ENCODE results near the gene CACNA2D3.

Gene CACNA2D3

GRCh38 chr3:54935869-54936268 is 813.5 kb downstream of the CACNA2D3 start:
- in situ Hi-C loops (cut with HindIII; ENCODE audit: low pct_ligation_motif_present, low pct_unique_long_range_greater_than_20kb, low sequenced_read_pairs), result no loop called here
- no peak for DNase-seq

- no peak for DNase-seq
- in situ Hi-C loops (cut with HindIII; ENCODE audit: low pct_ligation_motif_present, low pct_unique_long_range_greater_than_20kb, low sequenced_read_pairs), result no loop called here
Measured at GRCh38 chr3:54936561-54936960, 814.2 kb downstream of the CACNA2D3 start.

- no peak for DNase-seq
- in situ Hi-C loops (cut with HindIII; ENCODE audit: low pct_ligation_motif_present, low pct_unique_long_range_greater_than_20kb, low sequenced_read_pairs), result no loop called here
Measured at GRCh38 chr3:54939557-54940300, 817.4 kb downstream of the CACNA2D3 start.

DNA sequence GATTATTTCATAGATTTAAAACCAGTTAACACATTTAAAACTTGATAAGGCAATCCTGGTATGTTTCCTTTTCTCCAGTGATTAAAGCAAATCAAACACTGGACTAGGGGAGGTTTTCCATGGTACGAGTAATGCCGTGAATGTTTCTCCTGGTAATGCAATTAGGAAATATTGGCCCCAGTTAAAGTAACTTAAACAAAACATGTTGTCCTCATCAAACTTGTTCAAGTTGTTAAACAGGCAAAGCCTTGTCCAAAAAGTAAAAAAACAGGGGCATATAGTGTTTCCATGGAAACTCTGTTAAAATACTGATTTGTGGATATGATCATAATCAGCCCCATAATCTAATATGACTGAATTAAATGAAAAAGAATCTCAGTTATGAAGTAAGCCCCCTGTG is 818.6 kb downstream of the CACNA2D3 start:
- DNase-seq, result no peak
- in situ Hi-C loops (cut with HindIII; ENCODE audit: low pct_ligation_motif_present, low pct_unique_long_range_greater_than_20kb, low sequenced_read_pairs), result no loop called here

GRCh38 chr3:54941690-54942362 is 819.5 kb downstream of the CACNA2D3 start:
- in situ Hi-C loops (cut with HindIII; ENCODE audit: low pct_ligation_motif_present, low pct_unique_long_range_greater_than_20kb, low sequenced_read_pairs), result no loop called here
- DNase-seq, result no peak

DNA sequence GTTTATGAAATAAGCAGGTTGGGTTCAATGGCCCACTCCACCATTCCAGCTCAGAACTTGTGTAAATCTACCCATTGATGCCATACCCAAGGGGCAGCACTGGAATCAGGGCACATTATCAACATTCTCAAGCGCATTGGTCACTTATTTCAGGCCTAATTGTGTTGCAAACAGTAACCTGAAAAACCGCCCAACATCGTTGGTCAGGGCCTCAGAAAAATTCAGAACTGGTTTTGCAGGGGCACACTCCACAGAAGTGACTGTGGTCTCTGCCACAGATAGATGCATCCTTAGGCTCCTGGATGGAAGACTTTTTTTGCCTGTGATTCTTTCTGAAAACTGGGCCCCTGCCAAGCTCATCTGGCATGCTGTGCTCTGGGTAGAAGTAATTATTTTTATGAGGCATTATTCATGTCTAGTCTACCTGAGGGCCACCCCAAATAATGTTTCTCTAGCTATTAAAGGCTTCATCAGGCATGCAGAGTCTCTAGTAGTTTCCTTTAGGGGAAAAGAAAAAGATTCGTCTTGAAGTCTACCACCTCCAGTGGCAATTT is 827.2 kb downstream of the CACNA2D3 start:
- no peak for DNase-seq
- in situ Hi-C loops (cut with HindIII; ENCODE audit: low pct_ligation_motif_present, low pct_unique_long_range_greater_than_20kb, low sequenced_read_pairs), result no loop called here

GRCh38 chr3:54950391-54951003 is 828.1 kb downstream of the CACNA2D3 start:
- in situ Hi-C loops (cut with HindIII; ENCODE audit: low pct_ligation_motif_present, low pct_unique_long_range_greater_than_20kb, low sequenced_read_pairs), result no loop called here
- DNase-seq, result no peak

- peak; percentile 75 for DNase-seq
Measured at GRCh38 chr3:54951405-54951804, 829.1 kb downstream of the CACNA2D3 start.

DNA sequence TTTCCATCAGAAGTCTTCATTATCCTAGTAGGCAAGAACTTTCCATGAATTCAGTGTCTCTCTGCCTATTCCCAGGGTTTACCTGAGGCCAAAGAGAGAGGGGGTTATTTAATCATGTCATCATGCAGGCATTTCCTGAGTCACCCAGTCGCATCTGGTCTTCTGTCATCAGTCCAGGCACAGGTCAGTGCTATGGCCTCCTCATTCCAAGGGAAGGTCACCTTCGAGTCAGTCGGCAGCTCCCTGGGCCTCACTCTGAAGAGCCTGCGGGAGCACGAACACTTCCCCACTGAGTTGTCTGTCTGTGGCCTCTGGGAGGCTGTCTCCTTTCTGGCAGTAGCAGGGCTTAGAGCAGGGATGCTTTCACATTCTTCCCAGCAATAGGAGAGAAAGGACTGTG is 831.7 kb downstream of the CACNA2D3 start:
- in situ Hi-C loops (cut with HindIII; ENCODE audit: low pct_ligation_motif_present, low pct_unique_long_range_greater_than_20kb, low sequenced_read_pairs), result no loop called here
- DNase-seq, result peak; percentile 34

More at GRCh38 chr3:54951405-54951804, 829.1 kb downstream of the CACNA2D3 start:
- in situ Hi-C loops (cut with HindIII; ENCODE audit: low pct_ligation_motif_present, low pct_unique_long_range_greater_than_20kb, low sequenced_read_pairs), result no loop called here

GRCh38 chr3:54954521-54954920 is 832.2 kb downstream of the CACNA2D3 start:
- in situ Hi-C loops (cut with HindIII; ENCODE audit: low pct_ligation_motif_present, low pct_unique_long_range_greater_than_20kb, low sequenced_read_pairs), result no loop called here
- no peak for DNase-seq

DNA sequence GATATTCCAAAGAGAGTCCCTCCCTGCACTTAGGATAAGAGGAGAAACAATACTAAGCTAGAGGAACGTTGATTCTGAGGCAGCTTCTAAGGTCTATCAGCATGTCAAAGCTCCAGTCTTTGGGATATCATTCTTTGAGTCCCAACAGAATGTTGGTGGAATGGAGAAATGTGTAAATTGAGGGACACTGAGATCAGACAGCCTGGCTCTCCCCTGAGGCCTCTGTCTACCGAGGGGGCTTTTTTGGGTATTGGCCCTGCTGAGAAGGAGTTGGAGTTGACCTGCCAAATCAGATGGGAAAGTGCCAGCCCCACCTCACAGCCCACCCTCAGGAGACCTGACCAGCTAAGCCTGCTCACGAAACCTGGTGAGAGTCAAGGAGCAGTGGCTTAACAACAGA is 833.1 kb downstream of the CACNA2D3 start:
- in situ Hi-C loops (cut with HindIII; ENCODE audit: low pct_ligation_motif_present, low pct_unique_long_range_greater_than_20kb, low sequenced_read_pairs), result no loop called here

DNA sequence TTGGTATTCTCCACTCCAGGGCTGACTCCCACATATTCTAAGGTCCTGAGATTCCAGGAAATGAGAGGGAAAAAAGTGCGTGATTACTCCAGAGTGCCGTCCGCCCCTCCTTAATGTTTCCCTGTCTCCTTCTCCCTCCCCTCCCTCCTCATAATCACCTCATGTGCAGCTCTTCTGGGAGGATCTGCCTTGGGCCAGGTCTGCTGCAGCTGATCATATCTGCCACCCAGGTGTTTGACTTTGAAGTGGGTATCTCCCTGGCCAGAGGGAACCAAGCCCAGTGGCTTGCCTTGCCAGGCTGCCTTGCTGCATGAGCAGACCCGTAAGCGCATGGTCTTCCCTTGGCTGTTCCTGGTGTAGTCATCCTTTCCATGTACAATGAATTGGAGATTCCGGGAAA is 833.6 kb downstream of the CACNA2D3 start:
- DNase-seq, result no peak
- in situ Hi-C loops (cut with HindIII; ENCODE audit: low pct_ligation_motif_present, low pct_unique_long_range_greater_than_20kb, low sequenced_read_pairs), result no loop called here

More for the DNA sequence above, 833.1 kb downstream of the CACNA2D3 start:
- DNase-seq, result no peak

DNA sequence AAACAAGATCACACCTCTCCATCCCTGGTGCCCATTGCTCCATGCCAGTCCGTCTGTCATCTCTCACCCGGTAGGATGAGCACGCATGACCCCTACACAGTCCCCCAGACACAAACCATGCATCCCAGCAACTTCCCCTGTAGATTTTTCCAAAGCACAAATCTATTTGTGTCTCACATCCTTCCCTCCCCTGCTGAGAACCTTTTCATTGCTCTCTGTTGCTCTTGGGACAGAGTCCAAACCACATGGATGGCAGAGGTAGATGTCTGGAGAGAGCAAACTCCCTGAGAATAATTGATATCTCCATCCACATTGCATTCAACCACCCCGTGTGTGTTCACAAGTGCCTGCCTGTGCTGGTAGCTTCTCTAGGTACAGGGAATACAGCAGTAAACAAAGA is 835.4 kb downstream of the CACNA2D3 start:
- in situ Hi-C loops (cut with HindIII; ENCODE audit: low pct_ligation_motif_present, low pct_unique_long_range_greater_than_20kb, low sequenced_read_pairs), result no loop called here
- no peak for DNase-seq

DNA sequence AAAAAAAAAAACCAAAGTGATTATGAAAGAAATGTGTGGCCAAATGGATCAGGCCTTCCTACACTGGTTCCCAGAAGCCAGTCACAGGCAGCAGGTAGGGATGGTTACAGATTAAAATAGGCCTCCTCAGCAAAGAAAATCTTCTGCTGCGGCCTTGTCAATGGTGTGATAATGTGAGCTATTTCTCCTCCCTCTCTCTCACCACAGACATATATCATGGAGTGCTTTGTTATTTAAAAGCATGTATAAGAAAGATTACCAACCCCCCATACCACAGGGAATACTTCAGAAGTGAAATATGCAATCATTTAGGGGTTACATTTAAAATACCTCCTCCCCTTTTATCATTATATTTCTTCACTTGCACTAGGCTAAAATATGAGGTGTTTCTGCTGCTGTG is 837.7 kb downstream of the CACNA2D3 start:
- no peak for DNase-seq
- in situ Hi-C loops (cut with HindIII; ENCODE audit: low pct_ligation_motif_present, low pct_unique_long_range_greater_than_20kb, low sequenced_read_pairs), result no loop called here

- DNase-seq, result no peak
- in situ Hi-C loops (cut with HindIII; ENCODE audit: low pct_ligation_motif_present, low pct_unique_long_range_greater_than_20kb, low sequenced_read_pairs), result no loop called here
Measured at GRCh38 chr3:54960701-54961100, 838.3 kb downstream of the CACNA2D3 start.

- DNase-seq, result no peak
- in situ Hi-C loops (cut with HindIII; ENCODE audit: low pct_ligation_motif_present, low pct_unique_long_range_greater_than_20kb, low sequenced_read_pairs), result no loop called here
Measured at GRCh38 chr3:54962200-54962599, 839.8 kb downstream of the CACNA2D3 start.

DNA sequence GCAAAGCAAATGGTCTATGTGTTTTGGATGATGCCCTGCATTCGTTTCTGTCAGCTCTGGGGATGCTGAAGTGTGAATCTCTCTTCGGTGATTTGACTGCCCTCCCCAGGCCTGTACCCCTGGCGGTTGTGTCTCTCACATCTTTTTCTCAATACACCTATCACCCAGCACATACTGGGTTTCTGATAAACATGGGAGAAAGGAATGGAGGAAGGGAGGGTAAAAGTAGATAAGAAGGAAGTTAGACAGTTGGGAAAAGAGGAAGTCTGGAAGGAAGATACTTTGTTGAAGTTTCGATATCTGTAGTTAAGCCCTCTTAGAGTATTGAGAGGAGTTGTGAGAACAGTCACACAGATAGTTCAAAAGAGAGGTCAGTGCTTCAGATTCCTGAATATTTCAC is 841.3 kb downstream of the CACNA2D3 start:
- DNase-seq, result no peak
- in situ Hi-C loops (cut with HindIII; ENCODE audit: low pct_ligation_motif_present, low pct_unique_long_range_greater_than_20kb, low sequenced_read_pairs), result no loop called here

GRCh38 chr3:54964081-54964480 is 841.7 kb downstream of the CACNA2D3 start:
- in situ Hi-C loops (cut with HindIII; ENCODE audit: low pct_ligation_motif_present, low pct_unique_long_range_greater_than_20kb, low sequenced_read_pairs), result no loop called here
- no peak for DNase-seq

GRCh38 chr3:54965746-54966145 is 843.4 kb downstream of the CACNA2D3 start:
- DNase-seq, result no peak
- in situ Hi-C loops (cut with HindIII; ENCODE audit: low pct_ligation_motif_present, low pct_unique_long_range_greater_than_20kb, low sequenced_read_pairs), result no loop called here
